ENCODE results near the gene GMFB. TPM values are rescaled to one million over a fixed set of nuclear protein-coding genes. Genes with fewer than 3 reads are reported as not detected.

GMFB gene
- total RNA-seq, 2 experiments from 2014 or later: 28.1 to 34.1 TPM

DNA sequence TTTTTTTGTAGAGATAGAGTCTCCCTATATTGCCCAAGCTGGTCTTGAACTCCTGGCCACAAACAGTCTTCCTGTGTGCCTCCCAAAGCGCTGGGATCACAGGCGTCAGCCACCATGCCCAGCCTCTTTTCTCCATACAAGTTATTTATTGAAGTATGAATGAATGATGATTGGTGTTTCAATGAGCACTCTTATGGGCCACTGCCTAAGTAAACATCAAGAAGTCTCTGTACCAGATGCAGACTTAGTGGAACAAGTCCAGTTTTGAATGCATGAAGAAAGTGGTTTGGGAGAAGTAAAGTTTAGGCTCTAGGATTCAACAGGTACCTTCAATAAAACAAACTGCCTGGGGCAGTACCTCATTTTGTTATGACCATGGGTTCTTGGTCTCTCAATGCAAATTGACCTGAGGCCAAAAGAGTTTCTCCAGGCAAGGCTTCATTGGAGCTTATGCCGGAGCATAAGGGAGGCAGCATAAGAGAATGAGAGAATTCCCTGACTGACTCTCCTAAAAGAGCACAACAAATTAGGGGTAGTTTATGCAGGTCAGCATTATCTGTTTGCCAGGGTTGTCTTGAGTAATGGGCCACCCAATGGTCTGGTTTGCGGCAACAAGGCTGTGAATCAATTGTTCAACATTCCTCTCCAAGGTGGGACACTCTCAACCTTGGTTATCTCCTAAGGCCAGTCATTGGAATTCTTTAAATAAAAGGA lies 1.1 kb upstream of the GMFB start:
- H3K27ac Mint-ChIP-seq: peak overlapping the region; percentile 87
- ATAC-seq (no peak), DNase-seq (no peak)
- CTCF ChIA-PET: interaction anchor here (0.7 to 1.6 kb wide), 3 partner anchors 18 to 93 kb away, joined by 3 to 5 read pairs (median 3); partner anchors contain the start of genes CDKN3 and CGRRF1
- POLR2A ChIA-PET: interaction anchor here (0.6 to 3.1 kb wide), 6 partner anchors 19 to 496 kb away, joined by 3 to 18 read pairs (median 3); partner anchors contain the start of gene CGRRF1
- no peaks in the 10 kb centered on the region for H3K27me3 Mint-ChIP-seq (ENCODE audit: low read depth)
- peaks cover 43% of the 10 kb centered on the region for H3K4me1 Mint-ChIP-seq (ENCODE audit: low read depth)
- peaks cover 16% of the 10 kb centered on the region for H3K36me3 Mint-ChIP-seq (ENCODE audit: low read depth)
- H3K9me3 Mint-ChIP-seq (ENCODE audit: insufficient read depth): no peaks in the 10 kb centered on the region
- H3K4me3 Mint-ChIP-seq: peak overlapping the region; percentile 81

DNA sequence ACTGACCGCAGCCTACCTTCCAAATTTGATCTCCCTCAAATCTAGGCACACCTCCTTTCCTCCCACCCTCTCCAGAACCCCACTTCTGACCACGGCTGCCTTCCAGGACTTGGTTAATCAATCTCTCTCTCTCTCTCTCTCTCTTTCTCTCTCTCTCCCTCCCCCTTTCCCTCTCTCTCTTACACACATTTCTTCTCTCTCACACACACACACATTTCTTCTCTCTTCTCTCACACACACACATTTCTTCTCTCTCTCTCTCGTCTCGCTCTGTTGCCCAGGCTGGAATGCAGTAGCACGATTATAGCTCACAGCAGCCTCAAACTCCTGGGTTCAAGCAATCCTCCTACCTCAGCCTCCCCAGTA lies 521 bp upstream of the GMFB start:
- ATAC-seq (no peak), DNase-seq (no peak)
- no peaks in the 10 kb centered on the region for H3K27me3 Mint-ChIP-seq (ENCODE audit: low read depth)
- CTCF ChIA-PET: interaction anchor here (0.6 to 2.5 kb wide), 5 partner anchors 15 to 242 kb away, joined by 3 to 18 read pairs (median 5); partner anchors contain the start of genes CDKN3 and CGRRF1
- H3K27ac Mint-ChIP-seq: peak overlapping the region; percentile 87
- POLR2A ChIA-PET: interaction anchor here (0.6 to 3.1 kb wide), 5 partner anchors 20 to 497 kb away, joined by 3 to 18 read pairs (median 3); partner anchors contain the start of gene CGRRF1
- no peaks in the 10 kb centered on the region for H3K9me3 Mint-ChIP-seq (ENCODE audit: insufficient read depth)
- H3K4me3 Mint-ChIP-seq: peak overlapping the region; percentile 81
- peaks cover 20% of the 10 kb centered on the region for H3K36me3 Mint-ChIP-seq (ENCODE audit: low read depth)
- peaks cover 49% of the 10 kb centered on the region for H3K4me1 Mint-ChIP-seq (ENCODE audit: low read depth)

- ATAC-seq (no peak), DNase-seq (no peak)
- Mint-ChIP-seq H3K27me3 (ENCODE audit: low read depth) (no peaks in the 10 kb centered on the region), H3K27ac (peak overlapping the region; percentile 74), H3K9me3 (ENCODE audit: insufficient read depth) (no peaks in the 10 kb centered on the region), H3K4me1 (ENCODE audit: low read depth) (peaks cover 55% of the 10 kb centered on the region), H3K36me3 (ENCODE audit: low read depth) (peaks cover 27% of the 10 kb centered on the region), H3K4me3 (peak overlapping the region; percentile 95)
- ChIA-PET CTCF (interaction anchor here (0.8 to 2.5 kb wide), 10 partner anchors 14 to 393 kb away, joined by 3 to 18 read pairs (median 5); partner anchors contain the start of genes CDKN3 and CGRRF1), POLR2A (interaction anchor here (2.1 to 3.1 kb wide), 2 partner anchors 21 to 92 kb away, joined by 8 to 18 read pairs; partner anchors contain the start of genes CDKN3 and CGRRF1)
Measured at GRCh38 chr14:54488318-54488645, 498 bp downstream of the GMFB start.

DNA sequence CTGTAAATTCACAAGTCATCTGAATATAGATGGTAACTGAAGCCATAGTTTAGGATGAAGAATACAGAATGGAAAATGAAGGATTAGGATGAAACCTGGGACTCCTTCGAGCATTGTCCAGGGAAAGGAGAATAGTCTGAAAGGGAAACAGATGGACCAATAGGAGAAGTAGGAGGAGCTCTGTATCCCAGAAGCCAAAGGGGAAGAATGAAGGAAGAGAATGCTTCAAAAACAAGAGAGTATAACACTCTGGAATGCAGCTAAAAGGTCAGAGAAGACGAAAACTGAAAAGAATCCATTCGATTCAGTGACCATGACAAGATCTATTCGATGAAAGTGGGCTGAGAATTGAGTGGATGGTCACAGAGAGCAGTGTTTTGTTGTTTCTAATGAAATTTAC lies 1.0 kb downstream of the GMFB start:
- peak overlapping the region; percentile 95 for H3K4me3 Mint-ChIP-seq
- no peak for ATAC-seq
- no peaks in the 10 kb centered on the region for H3K9me3 Mint-ChIP-seq (ENCODE audit: insufficient read depth)
- H3K27ac Mint-ChIP-seq: peak overlapping the region; percentile 74
- POLR2A ChIA-PET: interaction anchor here (2.1 to 3.1 kb wide), 2 partner anchors 21 to 91 kb away, joined by 8 to 18 read pairs; partner anchors contain the start of genes CDKN3 and CGRRF1
- DNase-seq: no peak
- CTCF ChIA-PET: interaction anchor here (0.9 to 2.5 kb wide), 7 partner anchors 14 to 285 kb away, joined by 3 to 18 read pairs (median 5); partner anchors contain the start of gene CGRRF1
- H3K27me3 Mint-ChIP-seq (ENCODE audit: low read depth): no peaks in the 10 kb centered on the region
- peaks cover 58% of the 10 kb centered on the region for H3K4me1 Mint-ChIP-seq (ENCODE audit: low read depth)
- peaks cover 32% of the 10 kb centered on the region for H3K36me3 Mint-ChIP-seq (ENCODE audit: low read depth)

GRCh38 chr14:54486685-54487084 lies 2.1 kb downstream of the GMFB start:
- Mint-ChIP-seq H3K27ac (peak overlapping the region; percentile 21), H3K4me1 (ENCODE audit: low read depth) (peaks cover 61% of the 10 kb centered on the region), H3K4me3 (peak overlapping the region; percentile 95), H3K9me3 (ENCODE audit: insufficient read depth) (no peaks in the 10 kb centered on the region), H3K27me3 (ENCODE audit: low read depth) (no peaks in the 10 kb centered on the region), H3K36me3 (ENCODE audit: low read depth) (peaks cover 39% of the 10 kb centered on the region)
- CTCF ChIA-PET: interaction anchor here (1.2 to 2.5 kb wide), 2 partner anchors 23 to 288 kb away, joined by 4 to 18 read pairs; partner anchors contain the start of gene CGRRF1
- ATAC-seq (no peak), DNase-seq (no peak)
- POLR2A ChIA-PET: interaction anchor here (2.1 to 3.1 kb wide), 2 partner anchors 23 to 90 kb away, joined by 8 to 18 read pairs; partner anchors contain the start of genes CDKN3 and CGRRF1

- Mint-ChIP-seq H3K36me3 (ENCODE audit: low read depth) (peaks cover 52% of the 10 kb centered on the region), H3K9me3 (ENCODE audit: insufficient read depth) (no peaks in the 10 kb centered on the region), H3K27me3 (ENCODE audit: low read depth) (no peaks in the 10 kb centered on the region), H3K27ac (no peak overlapping the region), H3K4me1 (ENCODE audit: low read depth) (peaks cover 46% of the 10 kb centered on the region), H3K4me3 (no peak overlapping the region)
- POLR2A ChIA-PET: no interaction called here
- DNase-seq (no peak), ATAC-seq (no peak)
- CTCF ChIA-PET: no interaction called here
Measured at GRCh38 chr14:54483846-54484245, 4.9 kb downstream of the GMFB start.

- Mint-ChIP-seq H3K4me3 (no peak overlapping the region), H3K9me3 (ENCODE audit: insufficient read depth) (no peaks in the 10 kb centered on the region), H3K27ac (peak overlapping the region; percentile 32), H3K4me1 (ENCODE audit: low read depth) (peaks cover 46% of the 10 kb centered on the region), H3K27me3 (ENCODE audit: low read depth) (no peaks in the 10 kb centered on the region), H3K36me3 (ENCODE audit: low read depth) (peaks cover 57% of the 10 kb centered on the region)
- ATAC-seq (no peak), DNase-seq (no peak)
- POLR2A ChIA-PET: no interaction called here
- CTCF ChIA-PET: no interaction called here
Measured at GRCh38 chr14:54483073-54483745, 5.6 kb downstream of the GMFB start.

GRCh38 chr14:54481695-54482094 lies 7.1 kb downstream of the GMFB start:
- ChIA-PET POLR2A (no interaction called here), CTCF (interaction anchor here (1.3 kb wide), 1 partner anchor 293 kb away, joined by 3 read pairs; no protein-coding TSS in a partner anchor)
- Mint-ChIP-seq H3K36me3 (ENCODE audit: low read depth) (peaks cover 58% of the 10 kb centered on the region), H3K4me3 (no peak overlapping the region), H3K9me3 (ENCODE audit: insufficient read depth) (no peaks in the 10 kb centered on the region), H3K4me1 (ENCODE audit: low read depth) (peaks cover 33% of the 10 kb centered on the region), H3K27ac (no peak overlapping the region), H3K27me3 (ENCODE audit: low read depth) (no peaks in the 10 kb centered on the region)
- no peak for ATAC-seq
- no peak for DNase-seq

- CTCF ChIA-PET: interaction anchor here (1.3 kb wide), 1 partner anchor 293 kb away, joined by 3 read pairs; no protein-coding TSS in a partner anchor
- H3K4me3 Mint-ChIP-seq: no peak overlapping the region
- no peaks in the 10 kb centered on the region for H3K27me3 Mint-ChIP-seq (ENCODE audit: low read depth)
- no peak overlapping the region for H3K27ac Mint-ChIP-seq
- DNase-seq (no peak), ATAC-seq (no peak)
- peaks cover 26% of the 10 kb centered on the region for H3K4me1 Mint-ChIP-seq (ENCODE audit: low read depth)
- POLR2A ChIA-PET: no interaction called here
- no peaks in the 10 kb centered on the region for H3K9me3 Mint-ChIP-seq (ENCODE audit: insufficient read depth)
- peaks cover 58% of the 10 kb centered on the region for H3K36me3 Mint-ChIP-seq (ENCODE audit: low read depth)
Measured at GRCh38 chr14:54480830-54481562, 7.8 kb downstream of the GMFB start.

- no peaks in the 10 kb centered on the region for H3K9me3 Mint-ChIP-seq (ENCODE audit: insufficient read depth)
- H3K36me3 Mint-ChIP-seq (ENCODE audit: low read depth): peaks cover 61% of the 10 kb centered on the region
- no peaks in the 10 kb centered on the region for H3K27me3 Mint-ChIP-seq (ENCODE audit: low read depth)
- peaks cover 9% of the 10 kb centered on the region for H3K4me1 Mint-ChIP-seq (ENCODE audit: low read depth)
- no peak for DNase-seq
- no peak overlapping the region for H3K4me3 Mint-ChIP-seq
- no peak overlapping the region for H3K27ac Mint-ChIP-seq
- ATAC-seq: no peak
- ChIA-PET POLR2A (no interaction called here), CTCF (no interaction called here)
Measured at GRCh38 chr14:54478636-54479215, 10.1 kb downstream of the GMFB start.

GRCh38 chr14:54475911-54476310 lies 12.9 kb downstream of the GMFB start:
- Mint-ChIP-seq H3K27me3 (ENCODE audit: low read depth) (no peaks in the 10 kb centered on the region), H3K4me3 (no peak overlapping the region), H3K36me3 (ENCODE audit: low read depth) (peaks cover 48% of the 10 kb centered on the region), H3K27ac (no peak overlapping the region), H3K9me3 (ENCODE audit: insufficient read depth) (no peaks in the 10 kb centered on the region), H3K4me1 (ENCODE audit: low read depth) (no peaks in the 10 kb centered on the region)
- POLR2A ChIA-PET: no interaction called here
- CTCF ChIA-PET: no interaction called here
- DNase-seq (no peak), ATAC-seq (no peak)

All from activated CD8-positive, alpha-beta T cell treated with anti-CD3 and anti-CD28 coated beads, Interleukin-2, amount 10 ng/mL, durations not matched to agents 7 days and 5 days (primary cell).